H1 (cell line): Measurements from ENCODE around the gene SH3RF3. TPM values are rescaled to one million over a fixed set of nuclear protein-coding genes. Genes with fewer than 3 reads are reported as not detected.
A peak's percentile ranks its signal among the peaks of the same experiment; 100 is the strongest.

Experiments
- CTCF ChIA-PET: fragments of 300-600 bp; sonication (Branson Sonifier 250); formaldehyde crosslinking; loops from one replicate; lab custom pipeline; 2021; ENCODE audit not compliant: partially characterized antibody; lab: Charles Lee
- POLR2A ChIA-PET: fragments of 300-600 bp; sonication (Branson Sonifier 250); formaldehyde crosslinking; loops from one replicate; lab custom pipeline; 2021; ENCODE audit warnings: inconsistent platforms; ENCODE audit not compliant: partially characterized antibody; lab: Charles Lee
- DNase-seq, 2 experiments: peaks; one replicate each; pipeline versions ENCODE4 v3.0.0 to v3.0.0-alpha.2; 2010 to 2022; ENCODE audit warnings: low spot score in 2 of 2, low read depth in 1 of 2, mixed read lengths in 1 of 2
- FAIRE-seq: peaks from 2 replicates; lab custom pipeline; 2011; peaks lifted over from hg19 to GRCh38; lab: Jason Lieb, UNC
- H2AFZ ChIP-seq: 2 replicates; pipeline ENCODE4 v1.8.1; 2012; ENCODE audit warnings: low read length, inconsistent platforms
- H2AK5ac ChIP-seq: 2 replicates; pipeline ENCODE4 v1.6.1; 2013; ENCODE audit warnings: low read depth, low read length
- H2BK120ac ChIP-seq: replicated peaks from 2 replicates; pipeline ENCODE3; 2013; ENCODE audit warnings: low read depth, low read length, inconsistent platforms
- H2BK12ac ChIP-seq: 2 replicates; pipeline ENCODE4 v1.6.1; 2013; ENCODE audit warnings: low read depth, low read length
- H2BK15ac ChIP-seq: 2 replicates; pipeline ENCODE4 v1.6.1; 2013; ENCODE audit warnings: low read length
- H2BK20ac ChIP-seq: 2 replicates; pipeline ENCODE4 v1.6.1; 2013; ENCODE audit warnings: low read length
- H2BK5ac ChIP-seq: 2 replicates; pipeline ENCODE4 v1.6.1; 2013; ENCODE audit warnings: low read depth, low read length
- H3K14ac ChIP-seq: 2 replicates; pipeline ENCODE4 v1.6.1; 2013; ENCODE audit warnings: inconsistent platforms; ENCODE audit not compliant: insufficient read length
- H3K18ac ChIP-seq: 2 replicates; pipeline ENCODE4 v1.6.1; 2013; ENCODE audit warnings: low read length; ENCODE audit errors: extremely low read depth
- H3K23ac ChIP-seq: 2 replicates; pipeline ENCODE4 v1.6.1; 2013; ENCODE audit warnings: inconsistent platforms; ENCODE audit not compliant: insufficient read length
- H3K23me2 ChIP-seq: 2 replicates; pipeline ENCODE4 v1.6.1; 2013; ENCODE audit warnings: low read depth, low read length
- H3K27ac ChIP-seq: 2 replicates; pipeline ENCODE4 v1.6.1; 2011; ENCODE audit warnings: low read depth, low read length, inconsistent platforms
- H3K27me3 ChIP-seq, 4 experiments: replicated peaks in 1 of 4; 1 replicate in 1 of 4; 2 replicates in 3 of 4; pipeline versions ENCODE4 v1.6.1 to v1.8.1; 2011 to 2013; ENCODE audit warnings: low read length in 3 of 4, mild to moderate bottlenecking in 3 of 4, inconsistent platforms in 2 of 4, mixed read lengths in 2 of 4, moderate library complexity in 1 of 4; ENCODE audit not compliant: control insufficient read depth in 3 of 4, insufficient read depth in 3 of 4; ENCODE audit errors: extremely low read depth in 1 of 4
- H3K36me3 ChIP-seq, 4 experiments: 2 replicates each; pipeline versions ENCODE4 v1.6.1 to v1.8.1; 2011 to 2013; ENCODE audit warnings: mild to moderate bottlenecking in 4 of 4, low read length in 3 of 4, moderate library complexity in 2 of 4, control low read depth in 1 of 4, inconsistent platforms in 1 of 4; ENCODE audit not compliant: insufficient read depth in 4 of 4, control insufficient read depth in 2 of 4
- H3K4ac ChIP-seq: replicated peaks from 2 replicates; pipeline ENCODE3; 2013; ENCODE audit warnings: low read length, low read depth, mixed read lengths, inconsistent platforms; ENCODE audit not compliant: insufficient read length
- H3K4me1 ChIP-seq, 4 experiments: replicated peaks in 1 of 4; 1 replicate in 1 of 4; 2 replicates in 3 of 4; pipeline versions ENCODE4 v1.6.1 to v1.8.1; 2011 to 2013; ENCODE audit warnings: low read length in 3 of 4, inconsistent platforms in 2 of 4, mixed read lengths in 1 of 4; ENCODE audit not compliant: insufficient read depth in 4 of 4, control insufficient read depth in 3 of 4
- H3K4me2 ChIP-seq, 2 experiments: 2 replicates each; pipeline versions ENCODE4 v1.6.1 to v1.8.1; 2011 to 2013; ENCODE audit warnings: low read depth in 2 of 2, low read length in 2 of 2, control low read depth in 1 of 2, inconsistent platforms in 1 of 2, mild to moderate bottlenecking in 1 of 2; ENCODE audit not compliant: insufficient read depth in 1 of 2
- H3K4me3 ChIP-seq, 4 experiments: fragments of 200-600, 300-600 bp in 1 of 4; sonication (generic), shearing (Covaris generic), sonication (Bioruptor Twin) in 1 of 4; 2 replicates each; pipeline versions ENCODE4 v1.5.1 to v1.8.1; 2011 to 2016; ENCODE audit warnings: low read length in 4 of 4, low read depth in 3 of 4, control low read depth in 2 of 4, inconsistent platforms in 2 of 4, mild to moderate bottlenecking in 2 of 4, mixed read lengths in 1 of 4, moderate library complexity in 1 of 4; ENCODE audit not compliant: insufficient read depth in 2 of 4; ENCODE audit errors: extremely low read depth in 1 of 4
- H3K56ac ChIP-seq: replicated peaks from 2 replicates; pipeline ENCODE3; 2013; ENCODE audit warnings: low read depth, mild to moderate bottlenecking, mixed read lengths, low read length, inconsistent platforms; ENCODE audit not compliant: insufficient read length
- H3K79me1 ChIP-seq: 2 replicates; pipeline ENCODE4 v1.6.1; 2013; ENCODE audit warnings: low read depth, low read length, control low read depth
- H3K79me2 ChIP-seq, 2 experiments: 2 replicates each; pipeline versions ENCODE4 v1.6.1 to v1.8.1; 2012 to 2013; ENCODE audit warnings: low read length in 2 of 2, mild to moderate bottlenecking in 2 of 2, inconsistent platforms in 1 of 2; ENCODE audit not compliant: insufficient read depth in 2 of 2, control insufficient read depth in 1 of 2
- H3K9ac ChIP-seq, 4 experiments: replicated peaks in 1 of 4; 1 replicate in 1 of 4; 2 replicates in 3 of 4; pipeline versions ENCODE4 v1.6.1 to v1.8.1; 2011 to 2013; ENCODE audit warnings: low read depth in 3 of 4, low read length in 3 of 4, control low read depth in 2 of 4, mild to moderate bottlenecking in 2 of 4, moderate library complexity in 2 of 4, inconsistent platforms in 1 of 4; ENCODE audit errors: extremely low read depth in 1 of 4
- H3K9me3 ChIP-seq, 2 experiments: 2 replicates each; pipeline versions ENCODE4 v1.6.1 to v1.8.1; 2012 to 2013; ENCODE audit warnings: mild to moderate bottlenecking in 2 of 2, moderate library complexity in 2 of 2, control low read depth in 1 of 2, inconsistent platforms in 1 of 2, low read depth in 1 of 2, low read length in 1 of 2, mixed read lengths in 1 of 2; ENCODE audit not compliant: insufficient read depth in 2 of 2
- H4K20me1 ChIP-seq, 2 experiments: replicated peaks in 1 of 2; 2 replicates each; pipeline versions ENCODE3 to v1.8.1; 2011 to 2013; ENCODE audit warnings: inconsistent platforms in 2 of 2, low read length in 2 of 2, mild to moderate bottlenecking in 1 of 2; ENCODE audit not compliant: insufficient read depth in 2 of 2, control insufficient read depth in 1 of 2
- H4K5ac ChIP-seq: 2 replicates; pipeline ENCODE4 v1.6.1; 2013; ENCODE audit warnings: low read length, low read depth, mixed read lengths, inconsistent platforms; ENCODE audit not compliant: insufficient read length
- H4K8ac ChIP-seq: 2 replicates; pipeline ENCODE4 v1.8.0; 2013; ENCODE audit warnings: mild to moderate bottlenecking, moderate library complexity, low read length, inconsistent platforms; ENCODE audit not compliant: insufficient read depth; ENCODE audit errors: extremely low read depth
- H4K91ac ChIP-seq: replicated peaks from 2 replicates; pipeline ENCODE3; 2013; ENCODE audit warnings: low read length, mixed read lengths, inconsistent platforms; ENCODE audit not compliant: insufficient read length
- BACH1 ChIP-seq: IDR thresholded peaks from 2 replicates; pipeline ENCODE4 v1.6.1; 2012; ENCODE audit warnings: low read length, improper control_type of control experiment
- CTBP2 ChIP-seq: IDR thresholded peaks from 2 replicates; pipeline ENCODE4 v1.7.0; 2011; ENCODE audit warnings: borderline replicate concordance, mild to moderate bottlenecking, moderate library complexity, mixed read lengths, low read length; ENCODE audit not compliant: insufficient read depth, insufficient read length
- HDAC6 ChIP-seq: IDR thresholded peaks from one replicate; pipeline ENCODE4 v1.7.1; 2012; ENCODE audit warnings: low read depth, mild to moderate bottlenecking, inconsistent platforms, low read length, moderate library complexity
- KDM5A ChIP-seq: fragments of 200-600 bp; IDR thresholded peaks from 2 replicates; pipeline ENCODE4 v1.7.1; 2012; ENCODE audit warnings: mild to moderate bottlenecking, low read length, inconsistent platforms, mixed read lengths
- MAFK ChIP-seq: IDR thresholded peaks from 2 replicates; pipeline ENCODE4 v1.6.1; 2012; ENCODE audit warnings: low read depth, mild to moderate bottlenecking, improper control_type of control experiment, low read length
- POLR2A ChIP-seq, 2 experiments: IDR thresholded peaks; 1 replicate in 1 of 2; 2 replicates in 1 of 2; pipeline ENCODE4 v1.6.1; 2011; ENCODE audit warnings: low read depth in 2 of 2, low read length in 2 of 2, mild to moderate bottlenecking in 2 of 2; ENCODE audit errors: control extremely low read depth in 1 of 2
- RBBP5 ChIP-seq: IDR thresholded peaks from 2 replicates; pipeline ENCODE4 v1.7.1; 2012; ENCODE audit warnings: low read depth, mild to moderate bottlenecking, inconsistent platforms, low read length, moderate library complexity, borderline replicate concordance
- SAP30 ChIP-seq: fragments of 300-600 bp; sonication (generic); IDR thresholded peaks from 2 replicates; pipeline ENCODE4 v1.7.1; 2012; ENCODE audit warnings: low read length, moderate library complexity, mild to moderate bottlenecking, inconsistent platforms; ENCODE audit not compliant: insufficient read depth, insufficient replicate concordance
- TBP ChIP-seq: IDR thresholded peaks from 2 replicates; pipeline ENCODE4 v1.6.1; 2011; ENCODE audit warnings: low read depth, low read length, improper control_type of control experiment
- WGBS, 2 experiments: shearing (Covaris generic) in 1 of 2; methylation state at CpG; one replicate each; pipeline versions ENCODE4 v1.1.6 to v1.1.7; 2013 to 2015; ENCODE audit warnings: low lambda C conversion rate in 2 of 2, mixed read lengths in 2 of 2, inconsistent platforms in 1 of 2, low coverage in 1 of 2, missing lambda C conversion rate in 1 of 2; ENCODE audit not compliant: insufficient replicate concordance in 2 of 2, insufficient coverage in 1 of 2, insufficient read length in 1 of 2; ENCODE audit errors: extremely low coverage in 1 of 2, missing lambda C conversion rate in 1 of 2; 5-methylcytosine and 5-hydroxymethylcytosine counted together
- polyA plus RNA-seq, 7 experiments: library from polyadenylated mRNA; depleted of rRNA in 3 of 7; stranded (reverse) in 5 of 7; unstranded in 2 of 7; fragments of >200 nt in 5 of 7; fragments of 200-250 nt in 2 of 7; gene quantifications; 1 replicate in 5 of 7; 2 replicates in 1 of 7; 4 replicates in 1 of 7; pipeline versions ENCODE4 v1.2.1 to v1.2.3, GENCODE V29; 2011 to 2013; ENCODE audit warnings: missing spikeins in 2 of 7, mixed read lengths in 2 of 7
- total RNA-seq: library from RNA; stranded (reverse); fragmentation: NEBNext Ultra II Directional; extraction: Animal tissue kit (Norgen Biotek cat#: 25700); gene quantifications from 2 replicates; pipeline ENCODE4 v1.2.1, GENCODE V29; 2021

The SH3RF3 gene
- total and polyA plus RNA-seq, 2 of the 8 experiments (the other 6 are each of a cell fraction or from before 2014, with no cell fraction given): 0.11 to 0.65 TPM

DNA sequence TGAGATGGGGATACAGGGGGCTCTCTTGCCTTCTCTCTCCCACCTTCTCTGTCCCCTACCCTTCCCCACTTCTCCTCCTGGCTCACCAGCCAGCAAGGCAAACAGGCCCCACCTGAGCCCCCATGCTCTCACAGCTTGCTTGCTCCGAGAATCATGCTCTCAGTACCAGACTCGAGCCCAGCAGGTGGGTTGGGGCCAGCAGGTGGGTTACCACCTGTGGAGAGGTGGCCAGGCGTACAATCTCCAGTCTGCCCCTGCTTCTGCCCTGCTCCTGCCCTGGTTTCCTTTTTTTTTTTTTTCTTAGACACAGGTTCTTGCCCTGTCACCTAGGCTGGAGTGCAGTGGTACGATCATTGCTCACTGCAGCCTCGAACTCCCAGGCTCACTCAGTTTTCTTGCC is 214.5 kb downstream of the SH3RF3 start:
- Histone ChIP-seq H3K4me1 (no peaks in the 10 kb centered on the region), H4K5ac (no peak overlapping the region), H3K79me2 (no peaks in the 10 kb centered on the region), H2BK15ac (no peak overlapping the region), H4K20me1 (no peaks in the 10 kb centered on the region), H2BK120ac (no peak overlapping the region), H3K4me3 (no peak overlapping the region), H3K56ac (no peak overlapping the region), H3K23ac (no peak overlapping the region), H3K27ac (no peak overlapping the region), H2AK5ac (no peak overlapping the region), H2BK20ac (no peak overlapping the region), H2BK12ac (no peak overlapping the region), H3K14ac (no peak overlapping the region), H3K36me3 (no peaks in the 10 kb centered on the region), H2BK5ac (no peak overlapping the region), H3K9ac (no peak overlapping the region), H3K18ac (no peak overlapping the region), H3K23me2 (no peaks in the 10 kb centered on the region), H3K4me2 (no peak overlapping the region), H3K27me3 (no peaks in the 10 kb centered on the region), H3K4ac (no peak overlapping the region), H4K8ac (peak overlapping the region; percentile 57), H4K91ac (no peak overlapping the region), H2AFZ (no peak overlapping the region), H3K79me1 (no peaks in the 10 kb centered on the region), H3K9me3 (peaks cover 5% of the 10 kb centered on the region in 2 experiments)
- ChIA-PET CTCF (interaction anchor here (2.2 kb wide), 1 partner anchor 10 kb away, joined by 9 read pairs; no protein-coding TSS in a partner anchor), POLR2A (no interaction called here)
- FAIRE-seq (no peak), DNase-seq (no peak)
- WGBS, 2 experiments: 86% methylated on average over 5 of the region's 5 CpGs; no CpG with 5 or more reads in 1 of the 2 experiments
- no peak for TF ChIP-seq HDAC6
- TF ChIP-seq POLR2A (IDR thresholded peaks at IDR 0.05; ENCODE audit: control extremely low read depth in 1 of 2, low read depth in 2 of 2, low read length in 2 of 2): no peak
- TF ChIP-seq MAFK: no peak
- TF ChIP-seq KDM5A: no peak
- no peak for TF ChIP-seq CTBP2
- TF ChIP-seq SAP30: no peak
- TF ChIP-seq TBP: no peak
- TF ChIP-seq BACH1: no peak
- no peak for TF ChIP-seq RBBP5
